Neural crest cell (in vitro differentiated cells): Measurements from ENCODE around the gene FARP2. TPM values are rescaled to one million over a fixed set of nuclear protein-coding genes. Genes with fewer than 3 reads are reported as not detected.
"Not testable (repeated sequence)": the region's sequence is repeated elsewhere in the genome, so short reads cannot be mapped to it uniquely, and the experiment has no call there.

ENCODE experiments used
- DNase-seq: peaks from one replicate; pipeline ENCODE4 v3.0.0; 2021; ENCODE audit warnings: low read depth, mixed read lengths, low spot score
- H3K27ac Mint-ChIP-seq: one replicate; pipeline ENCODE4 v1.8.0; 2021; ENCODE audit warnings: mild to moderate bottlenecking, mixed read lengths; ENCODE audit not compliant: unreplicated experiment
- H3K27me3 Mint-ChIP-seq: 2 replicates; pipeline ENCODE4 v1.8.0; 2021; ENCODE audit warnings: low read depth, mild to moderate bottlenecking, mixed read lengths
- H3K36me3 Mint-ChIP-seq: 2 replicates; pipeline ENCODE4 v1.8.0; 2021; ENCODE audit warnings: low read depth, mild to moderate bottlenecking, mixed read lengths
- H3K4me1 Mint-ChIP-seq: 2 replicates; pipeline ENCODE4 v1.8.0; 2021; ENCODE audit warnings: mixed read lengths
- H3K4me3 Mint-ChIP-seq: one replicate; pipeline ENCODE4 v1.8.0; 2021; ENCODE audit warnings: mild to moderate bottlenecking, mixed read lengths
- H3K9me3 Mint-ChIP-seq: 2 replicates; pipeline ENCODE4 v1.8.0; 2021; ENCODE audit warnings: mixed read lengths
- total RNA-seq: library from RNA; stranded (reverse); gene quantifications from 2 replicates; pipeline ENCODE4 v1.2.1, GENCODE V29; 2021
- TF ChIP-seq, protein P1 (sequence below): fragments of 200-600 bp; sonication (generic); conservative IDR thresholded peaks from 2 replicates; pipeline ENCODE4 v1.5.0; 2021; ENCODE audit warnings: antibody characterized with exemption, mild to moderate bottlenecking

Gene FARP2
- total RNA-seq, 1 donor from 2014 or later: 36.1 TPM

DNA sequence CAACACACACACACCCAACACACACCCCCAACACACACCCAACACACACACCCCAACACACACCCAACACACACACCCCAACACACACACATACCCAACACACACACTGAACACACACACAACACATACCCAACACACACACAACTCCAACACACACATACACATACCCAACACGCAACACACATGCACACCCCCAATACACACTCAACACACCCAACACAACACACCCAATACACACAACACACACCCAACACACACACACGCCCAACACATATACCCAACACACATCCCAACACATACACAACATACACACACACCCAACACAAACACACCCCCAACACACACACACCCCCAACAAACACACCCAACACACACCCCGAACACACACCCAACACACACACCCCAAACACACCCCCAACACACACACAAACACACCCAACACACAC lies 160.5 kb downstream of the FARP2 start:
- Mint-ChIP-seq H3K4me1 (peaks cover 5% of the 10 kb centered on the region), H3K4me3 (no peak overlapping the region), H3K27me3 (peaks cover 2% of the 10 kb centered on the region), H3K36me3 (peaks cover 5% of the 10 kb centered on the region), H3K9me3 (peaks cover 7% of the 10 kb centered on the region), H3K27ac (no peak overlapping the region)
- TF ChIP-seq, protein P1, sequence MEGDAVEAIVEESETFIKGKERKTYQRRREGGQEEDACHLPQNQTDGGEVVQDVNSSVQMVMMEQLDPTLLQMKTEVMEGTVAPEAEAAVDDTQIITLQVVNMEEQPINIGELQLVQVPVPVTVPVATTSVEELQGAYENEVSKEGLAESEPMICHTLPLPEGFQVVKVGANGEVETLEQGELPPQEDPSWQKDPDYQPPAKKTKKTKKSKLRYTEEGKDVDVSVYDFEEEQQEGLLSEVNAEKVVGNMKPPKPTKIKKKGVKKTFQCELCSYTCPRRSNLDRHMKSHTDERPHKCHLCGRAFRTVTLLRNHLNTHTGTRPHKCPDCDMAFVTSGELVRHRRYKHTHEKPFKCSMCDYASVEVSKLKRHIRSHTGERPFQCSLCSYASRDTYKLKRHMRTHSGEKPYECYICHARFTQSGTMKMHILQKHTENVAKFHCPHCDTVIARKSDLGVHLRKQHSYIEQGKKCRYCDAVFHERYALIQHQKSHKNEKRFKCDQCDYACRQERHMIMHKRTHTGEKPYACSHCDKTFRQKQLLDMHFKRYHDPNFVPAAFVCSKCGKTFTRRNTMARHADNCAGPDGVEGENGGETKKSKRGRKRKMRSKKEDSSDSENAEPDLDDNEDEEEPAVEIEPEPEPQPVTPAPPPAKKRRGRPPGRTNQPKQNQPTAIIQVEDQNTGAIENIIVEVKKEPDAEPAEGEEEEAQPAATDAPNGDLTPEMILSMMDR: no peak
- DNase-seq: no peak

DNA sequence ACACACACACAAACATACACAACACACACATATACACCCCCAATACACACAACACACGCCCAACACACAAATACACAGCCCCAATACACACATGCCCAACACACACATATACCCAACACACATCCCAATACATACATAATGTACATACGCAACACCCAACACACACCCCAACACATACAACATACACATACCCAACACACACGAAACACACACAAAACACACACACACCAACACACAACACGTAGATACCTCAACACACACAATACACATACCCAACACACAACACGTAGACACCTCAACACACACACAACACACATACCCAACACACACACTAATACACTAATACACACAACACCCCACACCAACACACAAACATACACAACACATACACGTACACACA lies 161.2 kb downstream of the FARP2 start:
- TF ChIP-seq, protein P1: no peak
- H3K4me1 Mint-ChIP-seq: peaks cover 5% of the 10 kb centered on the region
- peaks cover 7% of the 10 kb centered on the region for H3K9me3 Mint-ChIP-seq
- H3K27ac Mint-ChIP-seq: peak overlapping the region; percentile 78
- peaks cover 5% of the 10 kb centered on the region for H3K36me3 Mint-ChIP-seq
- no peak overlapping the region for H3K4me3 Mint-ChIP-seq
- peaks cover 2% of the 10 kb centered on the region for H3K27me3 Mint-ChIP-seq
- no peak for DNase-seq

DNA sequence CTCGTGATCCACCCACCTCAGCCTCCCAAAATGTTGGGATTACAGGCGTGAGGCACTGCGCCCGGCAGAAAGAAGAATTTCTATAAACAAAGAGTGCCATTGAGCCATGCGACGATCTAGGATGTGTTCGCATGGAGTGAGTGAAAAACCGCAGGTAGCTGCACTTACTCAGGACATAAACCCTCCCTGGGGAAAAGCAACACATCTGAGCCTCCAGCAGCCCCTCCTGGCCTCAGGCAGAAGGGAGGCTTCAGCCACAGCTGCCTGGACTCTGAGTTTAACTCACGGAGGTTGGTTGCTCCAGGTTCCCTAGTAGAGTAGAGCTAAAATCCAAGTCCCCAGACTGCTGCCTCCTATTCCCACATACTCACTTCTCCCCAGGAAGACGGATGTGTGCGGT lies 163.6 kb downstream of the FARP2 start:
- Mint-ChIP-seq H3K4me3 (no peak overlapping the region), H3K9me3 (peaks cover 12% of the 10 kb centered on the region), H3K4me1 (peaks cover 5% of the 10 kb centered on the region), H3K27me3 (peaks cover 2% of the 10 kb centered on the region), H3K27ac (no peak overlapping the region), H3K36me3 (peaks cover 5% of the 10 kb centered on the region)
- TF ChIP-seq, protein P1: no peak
- no peak for DNase-seq

DNA sequence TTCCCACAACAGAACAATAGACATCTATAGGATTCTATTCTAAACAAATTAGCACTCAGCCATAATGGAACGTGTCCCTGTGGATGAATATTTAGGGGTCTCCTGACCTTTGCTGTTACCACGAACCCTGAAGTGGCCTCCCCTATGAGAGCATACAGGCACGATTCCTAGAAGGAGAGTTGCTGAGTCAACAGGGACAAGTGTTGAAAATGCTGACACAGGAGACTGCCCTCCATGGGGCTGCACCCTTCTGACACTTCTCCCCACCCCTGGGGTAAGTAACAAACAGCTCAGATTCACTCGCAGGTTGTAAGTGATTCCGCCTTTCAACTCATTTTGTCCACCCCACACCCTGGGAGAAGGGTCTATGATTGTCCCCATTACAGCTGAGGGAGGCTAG lies 166.4 kb downstream of the FARP2 start:
- Mint-ChIP-seq H3K4me1 (peaks cover 9% of the 10 kb centered on the region), H3K27me3 (peaks cover 2% of the 10 kb centered on the region), H3K36me3 (peaks cover 4% of the 10 kb centered on the region), H3K4me3 (no peak overlapping the region), H3K27ac (no peak overlapping the region), H3K9me3 (peaks cover 13% of the 10 kb centered on the region)
- DNase-seq: no peak
- TF ChIP-seq, protein P1: no peak

DNA sequence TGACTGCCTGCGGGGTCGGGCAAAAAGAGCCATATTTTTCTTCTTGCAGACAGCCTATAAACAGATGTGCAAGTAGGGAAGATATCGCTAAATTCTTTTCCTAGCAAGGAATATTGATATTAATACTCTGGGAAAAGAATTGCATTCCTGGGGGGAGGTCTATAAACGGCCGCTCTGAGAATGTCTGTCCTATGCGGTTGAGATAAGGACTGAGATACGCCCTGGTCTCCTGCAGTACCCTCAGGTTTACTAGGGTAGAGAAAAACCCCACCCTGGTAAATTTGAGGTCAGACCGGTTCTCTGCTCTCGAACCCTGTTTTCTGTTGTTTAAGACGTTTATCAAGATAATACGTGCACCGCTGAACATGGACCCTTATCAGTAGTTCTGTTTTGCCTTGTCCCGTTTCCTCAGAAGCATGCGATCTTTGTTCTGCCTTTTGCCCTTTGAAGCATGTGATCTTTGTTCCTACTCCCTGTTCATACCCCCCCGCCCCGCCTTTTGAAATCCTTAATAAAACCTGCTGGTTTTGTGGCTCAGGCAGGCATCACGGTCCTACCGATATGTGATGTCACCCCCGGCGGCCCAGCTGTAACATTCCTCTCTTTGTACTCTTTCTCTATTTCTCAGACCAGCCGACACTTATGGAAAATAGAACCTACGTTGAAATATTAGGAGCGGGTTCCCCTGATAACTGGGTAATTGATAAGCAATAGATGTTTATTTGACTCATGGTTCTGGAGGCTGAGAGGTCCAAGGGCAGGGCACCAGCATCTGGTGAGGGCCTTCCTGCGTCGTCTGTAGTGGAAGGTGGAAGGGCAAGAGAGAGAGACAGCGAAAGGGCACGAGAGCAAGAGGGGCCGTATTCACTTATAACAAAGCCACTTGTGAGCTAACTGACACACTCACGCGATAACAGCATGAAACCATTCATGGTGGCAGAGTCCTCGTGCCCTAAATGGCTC lies 170.0 kb downstream of the FARP2 start:
- H3K4me1 Mint-ChIP-seq, H3K27me3 Mint-ChIP-seq, H3K36me3 Mint-ChIP-seq, H3K4me3 Mint-ChIP-seq, DNase-seq: not testable (repeated sequence)
- Mint-ChIP-seq H3K27ac (peak overlapping the region; percentile 27), H3K9me3 (peaks cover 11% of the 10 kb centered on the region)

DNA sequence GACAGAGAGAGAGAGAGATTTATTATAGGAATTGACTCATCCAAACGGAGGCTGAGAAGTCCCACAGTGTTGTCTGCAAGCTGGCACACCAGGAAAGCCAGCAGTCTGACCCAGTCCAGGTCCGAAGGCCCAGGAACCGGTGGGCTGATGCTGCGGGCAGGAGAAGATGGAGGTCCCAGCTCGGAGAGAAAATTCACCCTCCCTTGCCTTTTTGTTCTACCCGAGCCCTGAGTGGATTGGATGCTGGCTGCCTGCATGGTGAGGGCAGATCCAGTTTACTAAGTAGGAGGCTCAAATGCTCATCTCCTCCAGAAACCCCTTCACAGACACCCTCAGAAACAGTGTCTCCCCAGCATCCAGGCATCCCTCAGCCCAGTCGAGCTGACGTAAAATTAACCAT lies 174.5 kb downstream of the FARP2 start:
- H3K36me3 Mint-ChIP-seq: peaks cover 3% of the 10 kb centered on the region
- TF ChIP-seq, protein P1: no peak
- H3K4me3 Mint-ChIP-seq: no peak overlapping the region
- no peaks in the 10 kb centered on the region for H3K27me3 Mint-ChIP-seq
- H3K9me3 Mint-ChIP-seq: peaks cover 6% of the 10 kb centered on the region
- DNase-seq: no peak
- peaks cover 15% of the 10 kb centered on the region for H3K4me1 Mint-ChIP-seq
- H3K27ac Mint-ChIP-seq: no peak overlapping the region
